Fibroblast of pulmonary artery (primary cell): ENCODE results near the gene CRIM1.
A peak's percentile ranks its signal among the peaks of the same experiment; 100 is the strongest.

Source experiments
- DNase-seq: peaks from one replicate; pipeline ENCODE4 v3.0.0-alpha.2; 2010; ENCODE audit warnings: low read depth
- H3K4me3 ChIP-seq: replicated peaks from 2 replicates; pipeline ENCODE4 v1.5.1; 2011; ENCODE audit warnings: low read depth, mild to moderate bottlenecking, control low read depth, low read length, moderate library complexity
- CTCF ChIP-seq: IDR thresholded peaks from 2 replicates; pipeline ENCODE4 v1.5.1; 2011; ENCODE audit warnings: mild to moderate bottlenecking, control low read depth, low read length, inconsistent platforms; ENCODE audit errors: missing control alignments

CRIM1 gene

GRCh38 chr2:36351736-36352349 lies 3.7 kb upstream of the CRIM1 start:
- TF ChIP-seq CTCF = peak; percentile 63
- DNase-seq = peak; percentile 75
- H3K4me3 ChIP-seq = no peak overlapping the region

- no peak overlapping the region for H3K4me3 ChIP-seq
- TF ChIP-seq CTCF = peak; percentile 21
- peak; percentile 78 for DNase-seq
These were observed 2.9 kb upstream of the CRIM1 start for GRCh38 chr2:36352701-36353100.

GRCh38 chr2:36354811-36355150 lies 797 bp upstream of the CRIM1 start:
- peak overlapping the region; percentile 79 for H3K4me3 ChIP-seq
- DNase-seq = no peak
- no peak for TF ChIP-seq CTCF

GRCh38 chr2:36355890-36356297 lies 316 bp downstream of the CRIM1 start:
- TF ChIP-seq CTCF = no peak
- H3K4me3 ChIP-seq = peak overlapping the region; percentile 79
- no peak for DNase-seq

GRCh38 chr2:36356298-36356989 lies 866 bp downstream of the CRIM1 start:
- no peak for DNase-seq
- H3K4me3 ChIP-seq = peak overlapping the region; percentile 79
- TF ChIP-seq CTCF = no peak

GRCh38 chr2:36356990-36357846 lies 1.6 kb downstream of the CRIM1 start:
- H3K4me3 ChIP-seq = peak overlapping the region; percentile 79
- DNase-seq = peak; percentile 80
- no peak for TF ChIP-seq CTCF
